Measurements from ENCODE around the gene RNF169.
"Not testable (repeated sequence)": the region's sequence is repeated elsewhere in the genome, so short reads cannot be mapped to it uniquely, and the experiment has no call there.

RNF169 gene

GRCh38 chr11:74755395-74755995 lies 6.8 kb downstream of the RNF169 start:
- Histone ChIP-seq H3K27me3 (no peaks in the 10 kb centered on the region), H3K4me3 (no peak overlapping the region), H3K9me3 (no peaks in the 10 kb centered on the region), H3K4me1 (peaks cover 0 to 42% (median 17%) of the 10 kb centered on the region in 4 donors), H3K27ac (no peak overlapping the region), H3K36me3 (no peaks in the 10 kb centered on the region)
- intact Hi-C loops (cut with DNase I; ENCODE audit: low total_unique reads) = no loop called here
- DNase-seq = no peak
- no peak for TF ChIP-seq CTCF (IDR thresholded peaks at IDR 0.05)

- H3K27me3 ChIP-seq = no peaks in the 10 kb centered on the region
- peaks cover 0 to 32% (median 17%) of the 10 kb centered on the region in 4 donors for H3K4me1 ChIP-seq
- TF ChIP-seq CTCF (IDR thresholded peaks at IDR 0.05) = no peak
- DNase-seq = no peak
- H3K36me3 ChIP-seq = no peaks in the 10 kb centered on the region
- no peaks in the 10 kb centered on the region for H3K9me3 ChIP-seq
- H3K4me3 ChIP-seq = no peak overlapping the region
- no peak overlapping the region for H3K27ac ChIP-seq
- intact Hi-C loops (cut with DNase I; ENCODE audit: low total_unique reads) = no loop called here
These were observed 7.9 kb downstream of the RNF169 start for GRCh38 chr11:74756571-74756970.

- no peaks in the 10 kb centered on the region for H3K9me3 ChIP-seq
- H3K36me3 ChIP-seq = peaks cover 0 to 4% (median 0%) of the 10 kb centered on the region in 3 donors
- H3K4me1 ChIP-seq = peaks cover 0 to 9% (median 0%) of the 10 kb centered on the region in 4 donors
- intact Hi-C loops (cut with DNase I; ENCODE audit: low total_unique reads) = no loop called here
- H3K4me3 ChIP-seq = no peak overlapping the region
- no peak overlapping the region for H3K27ac ChIP-seq
- DNase-seq = no peak
- H3K27me3 ChIP-seq = no peaks in the 10 kb centered on the region
- TF ChIP-seq CTCF (IDR thresholded peaks at IDR 0.05) = no peak
These were observed 18.3 kb downstream of the RNF169 start for GRCh38 chr11:74766905-74767304.

- DNase-seq; H3K36me3 ChIP-seq; H3K27me3 ChIP-seq; H3K27ac ChIP-seq; H3K9me3 ChIP-seq; H3K4me3 ChIP-seq; intact Hi-C loops (cut with DNase I; ENCODE audit: low total_unique reads): not testable (repeated sequence)
- peaks cover 0 to 14% (median 4%) of the 10 kb centered on the region in 4 donors for H3K4me1 ChIP-seq
These were observed 19.6 kb downstream of the RNF169 start for GRCh38 chr11:74768172-74768651.

- H3K4me3 ChIP-seq = no peak overlapping the region
- no peaks in the 10 kb centered on the region for H3K27me3 ChIP-seq
- TF ChIP-seq CTCF (IDR thresholded peaks at IDR 0.05) = no peak
- DNase-seq = no peak
- H3K4me1 ChIP-seq = peaks cover 0 to 24% (median 9%) of the 10 kb centered on the region in 4 donors
- intact Hi-C loops (cut with DNase I; ENCODE audit: low total_unique reads) = no loop called here
- H3K36me3 ChIP-seq = no peaks in the 10 kb centered on the region
- no peaks in the 10 kb centered on the region for H3K9me3 ChIP-seq
- H3K27ac ChIP-seq = no peak overlapping the region
These were observed 20.5 kb downstream of the RNF169 start for GRCh38 chr11:74769055-74769707.

GRCh38 chr11:74770456-74770855 lies 21.8 kb downstream of the RNF169 start:
- TF ChIP-seq CTCF (IDR thresholded peaks at IDR 0.05) = no peak
- Histone ChIP-seq H3K9me3 (no peaks in the 10 kb centered on the region), H3K27ac (no peak overlapping the region), H3K4me3 (no peak overlapping the region), H3K4me1 (peaks cover 0 to 30% (median 9%) of the 10 kb centered on the region in 4 donors), H3K27me3 (no peaks in the 10 kb centered on the region), H3K36me3 (no peaks in the 10 kb centered on the region)
- intact Hi-C loops (cut with DNase I; ENCODE audit: low total_unique reads) = no loop called here
- no peak for DNase-seq
